CD4-positive, alpha-beta memory T cell (primary cell): ENCODE measurements around the gene SORCS3. TPM values are rescaled to one million over a fixed set of nuclear protein-coding genes. Genes with fewer than 3 reads are reported as not detected.

Experiments used
- CTCF ChIA-PET: fragments of 350-600 bp; sonication (Branson Sonifier 250); formaldehyde crosslinking; loops from one replicate; lab custom pipeline; 2021; ENCODE audit warnings: inconsistent platforms; ENCODE audit not compliant: partially characterized antibody; lab: Charles Lee
- POLR2A ChIA-PET: fragments of 350-600 bp; sonication (Branson Sonifier 250); formaldehyde crosslinking; loops from one replicate; lab custom pipeline; 2021; ENCODE audit not compliant: partially characterized antibody; lab: Charles Lee
- DNase-seq, 5 donors: peaks; one replicate each; pipeline versions ENCODE4 v3.0.0 to v3.0.0-alpha.2; 2020 to 2022; ENCODE audit warnings: mixed read lengths in 1 of 5
- H3K27ac ChIP-seq: one replicate; pipeline ENCODE4 v1.7.0; 2013; ENCODE audit warnings: low read depth, low read length
- H3K27me3 ChIP-seq: 2 replicates; pipeline ENCODE4 v1.7.0; 2013; ENCODE audit warnings: mild to moderate bottlenecking, low read length, moderate library complexity; ENCODE audit not compliant: insufficient read depth
- H3K36me3 ChIP-seq: 2 replicates; pipeline ENCODE4 v1.7.0; 2013; ENCODE audit warnings: mild to moderate bottlenecking, low read length, moderate library complexity; ENCODE audit not compliant: insufficient read depth
- H3K4me1 ChIP-seq: 2 replicates; pipeline ENCODE4 v1.7.0; 2013; ENCODE audit warnings: mild to moderate bottlenecking, low read length, moderate library complexity; ENCODE audit not compliant: insufficient read depth
- H3K4me3 ChIP-seq, 2 donors: one replicate each; pipeline ENCODE4 v1.7.0; 2013; ENCODE audit warnings: low read length in 2 of 2, mild to moderate bottlenecking in 1 of 2
- H3K9me3 ChIP-seq, 2 donors: one replicate each; pipeline ENCODE4 v1.7.0; 2013; ENCODE audit warnings: low read length in 2 of 2, control low read depth in 1 of 2; ENCODE audit not compliant: control insufficient read depth in 1 of 2
- H3K27ac Mint-ChIP-seq, 7 donors: one replicate each; pipeline ENCODE4 v1.8.0; 2020 to 2021; ENCODE audit warnings: mixed read lengths in 7 of 7, mild to moderate bottlenecking in 6 of 7, inconsistent platforms in 3 of 7, moderate library complexity in 3 of 7
- H3K27me3 Mint-ChIP-seq, 2 donors: one replicate each; pipeline ENCODE4 v1.8.0; 2020 to 2021; ENCODE audit warnings: mixed read lengths in 2 of 2
- H3K36me3 Mint-ChIP-seq, 2 donors: one replicate each; pipeline ENCODE4 v1.8.0; 2020 to 2021; ENCODE audit warnings: mixed read lengths in 2 of 2, inconsistent platforms in 1 of 2, mild to moderate bottlenecking in 1 of 2
- H3K4me1 Mint-ChIP-seq, 4 donors: one replicate each; pipeline ENCODE4 v1.8.0; 2020 to 2021; ENCODE audit warnings: mixed read lengths in 4 of 4, mild to moderate bottlenecking in 1 of 4
- H3K4me3 Mint-ChIP-seq, 8 donors: one replicate each; pipeline ENCODE4 v1.8.0; 2020 to 2021; ENCODE audit warnings: mixed read lengths in 8 of 8, mild to moderate bottlenecking in 7 of 8, moderate library complexity in 6 of 8, inconsistent platforms in 3 of 8
- H3K9me3 Mint-ChIP-seq, 8 donors: one replicate each; pipeline ENCODE4 v1.8.0; 2020 to 2021; ENCODE audit warnings: mixed read lengths in 8 of 8, mild to moderate bottlenecking in 5 of 8, inconsistent platforms in 3 of 8, moderate library complexity in 1 of 8
- intact Hi-C: fragments of 100-400 bp; cut with micrococcal nuclease; formaldehyde crosslinking; loops from one replicate; pipeline ENCODE4 v1.15.1; 2023
- polyA plus RNA-seq, 2 donors: library from polyadenylated mRNA; unstranded; fragments of 300-500 nt; fragmentation: Illumina TruSeq; gene quantifications; one replicate each; pipeline ENCODE4 v1.2.3, GENCODE V29; 2021
- total RNA-seq, 2 experiments: library from RNA; stranded (reverse); gene quantifications; one replicate each; pipeline ENCODE4 v1.2.3, GENCODE V29; 2021

SORCS3 gene
- total and polyA plus RNA-seq, 4 experiments from 2014 or later: 0.06 to 0.21 TPM; not detected in 2

DNA sequence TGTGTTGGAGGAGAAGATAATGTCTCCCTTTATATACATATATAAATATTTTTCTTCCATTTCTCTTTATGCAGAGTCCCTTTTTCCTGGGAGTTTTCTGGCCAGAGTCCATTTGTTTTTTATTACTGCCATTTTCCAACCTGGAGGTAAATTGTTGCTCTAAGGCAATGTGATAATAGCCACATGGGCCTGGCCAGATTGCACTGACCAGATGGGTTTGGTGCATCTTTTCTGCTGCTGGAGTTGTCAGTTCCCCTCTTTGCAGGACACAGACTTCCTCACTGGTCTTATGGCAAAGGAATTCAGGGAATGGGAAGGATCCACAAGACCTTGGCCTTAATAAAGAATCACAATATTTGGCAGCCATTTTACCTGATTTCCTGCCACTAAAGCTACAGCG lies 254.9 kb downstream of the SORCS3 start:
- Mint-ChIP-seq H3K27ac (no peak overlapping the region), H3K4me3 (no peak overlapping the region), H3K4me1 (no peaks in the 10 kb centered on the region), H3K27me3 (peaks cover 2 to 3% of the 10 kb centered on the region in 2 donors), H3K36me3 (no peaks in the 10 kb centered on the region), H3K9me3 (peaks cover 2 to 10% (median 6%) of the 10 kb centered on the region in 8 donors)
- POLR2A ChIA-PET: no interaction called here
- H3K27ac ChIP-seq: no peak overlapping the region
- CTCF ChIA-PET: no interaction called here
- H3K27me3 ChIP-seq: no peaks in the 10 kb centered on the region
- H3K9me3 ChIP-seq: no peaks in the 10 kb centered on the region
- H3K36me3 ChIP-seq: no peaks in the 10 kb centered on the region
- H3K4me3 ChIP-seq: no peak overlapping the region
- DNase-seq: no peak
- H3K4me1 ChIP-seq: no peaks in the 10 kb centered on the region
- intact Hi-C loops: no loop called here

DNA sequence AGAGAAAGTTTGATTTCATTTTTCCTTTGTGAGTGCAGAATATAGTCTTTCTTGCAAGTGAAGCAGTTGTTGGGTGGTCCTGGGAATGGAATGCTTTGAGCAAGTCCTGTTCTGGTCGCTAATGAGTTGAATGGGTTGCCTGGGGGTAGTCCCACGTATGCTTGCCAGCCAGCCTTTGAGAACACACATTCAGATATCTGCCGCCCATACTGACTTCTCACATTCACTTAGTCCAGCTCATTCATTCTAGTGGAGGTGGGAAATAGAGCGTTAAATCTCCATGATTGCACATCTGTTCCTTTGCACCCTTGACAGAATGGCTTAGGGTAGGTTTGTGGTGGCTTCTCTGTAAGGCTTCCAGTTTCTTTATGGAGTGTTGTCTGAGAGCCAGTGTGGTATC lies 256.6 kb downstream of the SORCS3 start:
- H3K4me1 ChIP-seq: no peaks in the 10 kb centered on the region
- Mint-ChIP-seq H3K36me3 (no peaks in the 10 kb centered on the region), H3K4me3 (no peak overlapping the region), H3K27ac (no peak overlapping the region), H3K4me1 (no peaks in the 10 kb centered on the region), H3K27me3 (peaks cover 2 to 3% of the 10 kb centered on the region in 2 donors), H3K9me3 (peaks cover 0 to 5% (median 3%) of the 10 kb centered on the region in 8 donors)
- no peak overlapping the region for H3K4me3 ChIP-seq
- POLR2A ChIA-PET: no interaction called here
- CTCF ChIA-PET: no interaction called here
- H3K27ac ChIP-seq: no peak overlapping the region
- H3K36me3 ChIP-seq: no peaks in the 10 kb centered on the region
- no peak for DNase-seq
- H3K9me3 ChIP-seq: no peaks in the 10 kb centered on the region
- no peaks in the 10 kb centered on the region for H3K27me3 ChIP-seq
- intact Hi-C loops: no loop called here

DNA sequence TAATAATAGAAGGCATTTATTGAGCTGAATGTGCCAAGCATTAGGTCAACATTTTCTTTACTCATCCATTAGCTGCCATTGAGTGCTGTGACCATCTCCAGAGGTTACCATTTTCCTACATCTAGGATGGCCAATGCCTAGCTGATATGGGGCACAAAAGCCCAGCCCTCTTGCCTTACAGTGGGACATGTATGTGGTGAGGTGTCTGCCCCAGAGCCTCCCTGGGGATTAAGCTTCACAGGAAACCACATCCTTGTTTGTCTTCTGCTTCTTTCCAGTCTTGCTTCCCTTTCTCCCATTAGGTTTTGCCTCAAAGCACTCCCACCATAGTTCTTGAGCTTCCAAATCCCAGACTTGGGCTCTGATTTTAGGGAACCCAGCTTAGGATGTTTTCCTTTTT lies 258.7 kb downstream of the SORCS3 start:
- intact Hi-C loops: no loop called here
- CTCF ChIA-PET: no interaction called here
- Mint-ChIP-seq H3K4me1 (no peaks in the 10 kb centered on the region), H3K27ac (no peak overlapping the region), H3K9me3 (peaks cover 0 to 3% (median 0%) of the 10 kb centered on the region in 8 donors), H3K27me3 (peaks cover 2 to 5% of the 10 kb centered on the region in 2 donors), H3K36me3 (no peaks in the 10 kb centered on the region), H3K4me3 (no peak overlapping the region)
- Histone ChIP-seq H3K4me3 (no peak overlapping the region), H3K9me3 (no peaks in the 10 kb centered on the region), H3K4me1 (no peaks in the 10 kb centered on the region), H3K27me3 (no peaks in the 10 kb centered on the region), H3K27ac (no peak overlapping the region), H3K36me3 (no peaks in the 10 kb centered on the region)
- POLR2A ChIA-PET: no interaction called here
- DNase-seq: no peak

DNA sequence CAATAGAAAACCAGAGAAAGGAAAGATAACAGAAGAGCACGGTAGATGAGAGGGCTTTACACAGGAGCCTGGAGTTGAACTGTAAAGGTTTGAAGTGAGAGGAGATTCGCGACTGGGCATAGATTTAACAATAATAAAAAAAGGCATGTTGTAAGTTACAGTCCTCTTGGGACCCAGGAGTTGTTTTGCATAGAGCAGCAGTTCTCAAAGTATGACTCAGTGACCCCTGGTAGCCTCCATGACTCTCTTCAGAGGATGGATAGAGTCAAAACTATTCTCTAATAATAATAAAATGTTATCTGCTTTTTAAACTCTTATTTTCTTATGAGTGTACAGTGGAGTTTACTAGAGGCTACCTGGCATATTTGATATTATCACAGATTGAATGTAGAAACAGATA lies 262.3 kb downstream of the SORCS3 start:
- Histone ChIP-seq H3K27me3 (no peaks in the 10 kb centered on the region), H3K36me3 (no peaks in the 10 kb centered on the region), H3K4me3 (no peak overlapping the region), H3K27ac (no peak overlapping the region), H3K4me1 (no peaks in the 10 kb centered on the region), H3K9me3 (no peaks in the 10 kb centered on the region)
- H3K4me1 Mint-ChIP-seq: no peaks in the 10 kb centered on the region
- no peak overlapping the region for H3K27ac Mint-ChIP-seq
- H3K4me3 Mint-ChIP-seq: no peak overlapping the region
- no peaks in the 10 kb centered on the region for H3K9me3 Mint-ChIP-seq
- ChIA-PET POLR2A (no interaction called here), CTCF (no interaction called here)
- H3K36me3 Mint-ChIP-seq: no peaks in the 10 kb centered on the region
- peaks cover 6 to 7% of the 10 kb centered on the region in 2 donors for H3K27me3 Mint-ChIP-seq
- DNase-seq: no peak
- intact Hi-C loops: no loop called here

DNA sequence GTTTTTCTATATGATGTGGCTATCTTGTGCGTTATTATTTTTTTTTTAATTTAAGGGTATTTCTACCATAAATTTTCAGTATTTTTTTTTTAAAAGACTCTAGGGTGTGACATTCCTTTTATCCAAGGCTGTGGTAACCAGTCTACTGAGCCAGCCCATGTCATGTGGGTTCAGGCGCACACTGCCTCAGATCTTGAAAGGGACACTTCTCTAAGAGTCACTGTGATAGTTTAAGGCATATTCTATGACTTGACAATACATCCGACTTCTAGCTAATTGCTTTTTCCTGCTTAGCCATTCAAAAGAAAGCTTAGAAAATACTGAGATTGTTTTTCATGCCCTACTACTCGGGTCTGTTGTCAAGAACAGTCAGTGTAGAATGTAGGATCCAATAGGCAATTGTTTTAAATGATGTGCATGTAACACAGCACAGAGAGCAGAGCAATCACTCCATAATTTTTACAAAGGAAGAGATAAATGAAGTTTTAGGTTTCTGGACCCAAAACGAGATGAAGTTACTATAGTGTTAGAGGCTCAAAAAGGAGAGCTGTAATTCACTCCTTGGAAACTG lies 263.7 kb downstream of the SORCS3 start:
- Mint-ChIP-seq H3K4me1 (peaks cover 0 to 5% (median 2%) of the 10 kb centered on the region in 4 donors), H3K27me3 (peaks cover 6 to 7% of the 10 kb centered on the region in 2 donors), H3K4me3 (no peak overlapping the region), H3K36me3 (no peaks in the 10 kb centered on the region), H3K9me3 (no peaks in the 10 kb centered on the region), H3K27ac (no peak overlapping the region)
- intact Hi-C loops: no loop called here
- no peak overlapping the region for H3K27ac ChIP-seq
- H3K9me3 ChIP-seq: no peaks in the 10 kb centered on the region
- no peak for DNase-seq
- POLR2A ChIA-PET: no interaction called here
- H3K4me3 ChIP-seq: no peak overlapping the region
- CTCF ChIA-PET: no interaction called here
- H3K4me1 ChIP-seq: no peaks in the 10 kb centered on the region
- no peaks in the 10 kb centered on the region for H3K36me3 ChIP-seq
- no peaks in the 10 kb centered on the region for H3K27me3 ChIP-seq

DNA sequence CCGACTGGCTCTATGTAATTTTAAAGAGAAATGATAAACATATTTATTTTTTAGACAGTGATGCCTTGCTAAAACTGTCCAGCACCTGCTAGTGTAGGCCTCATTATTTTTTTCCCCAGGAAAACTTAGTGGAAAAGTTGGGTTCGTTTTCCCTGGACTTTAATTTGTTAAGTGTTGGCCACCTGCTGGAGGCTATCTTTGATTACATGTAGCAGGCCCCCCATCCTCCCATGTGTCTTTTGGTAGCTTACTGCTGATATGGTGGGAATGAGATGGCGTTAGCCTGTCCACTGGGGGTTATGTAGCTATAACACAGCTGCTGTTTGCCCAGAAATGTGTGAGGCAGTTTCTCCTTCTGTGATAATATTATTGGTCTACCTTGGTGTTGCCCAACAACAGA lies 265.0 kb downstream of the SORCS3 start:
- Mint-ChIP-seq H3K27me3 (peaks cover 6% of the 10 kb centered on the region in 2 donors), H3K9me3 (no peaks in the 10 kb centered on the region), H3K36me3 (no peaks in the 10 kb centered on the region), H3K27ac (no peak overlapping the region), H3K4me3 (no peak overlapping the region), H3K4me1 (peaks cover 0 to 5% (median 2%) of the 10 kb centered on the region in 4 donors)
- Histone ChIP-seq H3K27ac (no peak overlapping the region), H3K4me3 (no peak overlapping the region), H3K36me3 (no peaks in the 10 kb centered on the region), H3K27me3 (no peaks in the 10 kb centered on the region), H3K9me3 (no peaks in the 10 kb centered on the region), H3K4me1 (no peaks in the 10 kb centered on the region)
- intact Hi-C loops: no loop called here
- CTCF ChIA-PET: no interaction called here
- DNase-seq: no peak
- POLR2A ChIA-PET: no interaction called here

DNA sequence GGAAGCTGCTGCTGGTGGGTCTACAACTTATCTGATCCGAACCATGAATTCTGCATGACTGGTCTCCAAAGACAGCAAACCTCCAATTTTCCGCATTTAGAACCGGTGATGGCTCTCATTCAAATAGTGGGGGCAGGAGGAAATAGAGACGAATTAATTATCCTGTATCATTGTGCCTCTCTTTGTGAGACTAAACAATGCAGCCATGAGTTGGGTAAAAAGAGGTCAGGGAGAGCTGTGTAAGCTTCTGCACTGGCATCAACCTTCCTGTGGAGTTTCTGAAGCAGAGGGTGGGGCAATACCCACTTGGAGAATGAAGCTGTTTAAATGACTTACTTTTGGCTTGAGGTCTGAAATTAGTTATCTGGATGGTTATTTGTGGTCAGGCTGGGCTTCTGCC lies 266.4 kb downstream of the SORCS3 start:
- CTCF ChIA-PET: no interaction called here
- intact Hi-C loops: no loop called here

More for the DNA sequence above, 266.4 kb downstream of the SORCS3 start:
- H3K4me3 Mint-ChIP-seq: no peak overlapping the region
- H3K36me3 Mint-ChIP-seq: no peaks in the 10 kb centered on the region
- no peak overlapping the region for H3K27ac Mint-ChIP-seq
- peaks cover 6% of the 10 kb centered on the region in 2 donors for H3K27me3 Mint-ChIP-seq
- peaks cover 0 to 5% (median 2%) of the 10 kb centered on the region in 4 donors for H3K4me1 Mint-ChIP-seq
- DNase-seq: no peak
- POLR2A ChIA-PET: no interaction called here
- Histone ChIP-seq H3K9me3 (no peaks in the 10 kb centered on the region), H3K36me3 (no peaks in the 10 kb centered on the region), H3K4me1 (no peaks in the 10 kb centered on the region), H3K27ac (no peak overlapping the region), H3K27me3 (no peaks in the 10 kb centered on the region), H3K4me3 (no peak overlapping the region)
- no peaks in the 10 kb centered on the region for H3K9me3 Mint-ChIP-seq
